Natural killer cell (primary cell): ENCODE measurements around the gene AKAP14. TPM values are rescaled to one million over a fixed set of nuclear protein-coding genes. Genes with fewer than 3 reads are reported as not detected.
A peak's percentile ranks its signal among the peaks of the same experiment; 100 is the strongest.

Source experiments
- ATAC-seq, 3 donors: fragments of 150-1000 bp in 2 of 3; fragments of 200-7000 bp in 1 of 3; cut with Tn5 transposase; 1 replicate in 1 of 3; 2 replicates in 2 of 3; pipeline ENCODE4 v1.10.0; 2021; ENCODE audit warnings: mild to moderate bottlenecking in 2 of 3, moderate library complexity in 2 of 3
- DNase-seq, 2 donors: peaks; one replicate each; pipeline versions ENCODE4 v3.0.0 to v3.0.0-alpha.2; 2013 to 2021; ENCODE audit warnings: mixed read lengths in 1 of 2
- H3K27ac ChIP-seq: one replicate; pipeline ENCODE4 v1.5.1; 2013; ENCODE audit warnings: mild to moderate bottlenecking, low read length
- H3K27me3 ChIP-seq: one replicate; pipeline ENCODE4 v1.6.1; 2013; ENCODE audit warnings: low read length; ENCODE audit not compliant: control insufficient read depth, insufficient read depth
- H3K36me3 ChIP-seq: one replicate; pipeline ENCODE4 v1.6.1; 2013; ENCODE audit warnings: low read length; ENCODE audit not compliant: control insufficient read depth, insufficient read depth
- H3K4me1 ChIP-seq: one replicate; pipeline ENCODE4 v1.6.1; 2013; ENCODE audit warnings: low read length; ENCODE audit not compliant: control insufficient read depth, insufficient read depth
- H3K4me3 ChIP-seq: one replicate; pipeline ENCODE4 v1.5.1; 2013; ENCODE audit warnings: low read length
- H3K9me3 ChIP-seq: one replicate; pipeline ENCODE4 v1.6.1; 2013; ENCODE audit warnings: low read length; ENCODE audit not compliant: control insufficient read depth, insufficient read depth
- H3K27ac Mint-ChIP-seq, 2 donors: one replicate each; pipeline ENCODE4 v1.8.0; 2022; ENCODE audit warnings: mild to moderate bottlenecking in 2 of 2, mixed read lengths in 2 of 2, moderate library complexity in 1 of 2
- H3K27me3 Mint-ChIP-seq, 2 donors: one replicate each; pipeline ENCODE4 v1.8.0; 2022; ENCODE audit warnings: low read depth in 2 of 2, mixed read lengths in 2 of 2
- H3K36me3 Mint-ChIP-seq: one replicate; pipeline ENCODE4 v1.8.0; 2022; ENCODE audit warnings: mixed read lengths
- H3K4me1 Mint-ChIP-seq, 2 donors: one replicate each; pipeline ENCODE4 v1.8.0; 2022; ENCODE audit warnings: mixed read lengths in 2 of 2
- H3K4me3 Mint-ChIP-seq: one replicate; pipeline ENCODE4 v1.8.0; 2022; ENCODE audit warnings: mild to moderate bottlenecking, moderate library complexity, mixed read lengths
- H3K9me3 Mint-ChIP-seq, 2 donors: one replicate each; pipeline ENCODE4 v1.8.0; 2022; ENCODE audit warnings: mixed read lengths in 2 of 2
- CTCF ChIP-seq: fragments of 200-600 bp; IDR thresholded peaks from one replicate; pipeline ENCODE4 v1.8.0; 2022; ENCODE audit warnings: antibody characterized with exemption
- WGBS: methylation state at CpG from one replicate; pipeline ENCODE4 v1.1.7; 2013; ENCODE audit warnings: missing lambda C conversion rate; ENCODE audit not compliant: insufficient coverage; 5-methylcytosine and 5-hydroxymethylcytosine counted together
- intact Hi-C: fragments of 100-400 bp; cut with micrococcal nuclease; formaldehyde crosslinking; loops from one replicate; pipeline ENCODE4 v1.14.2; 2022
- total RNA-seq, 4 donors: library from RNA; stranded (reverse); fragments of 120-200 nt in 1 of 4; gene quantifications; one replicate each; pipeline versions ENCODE4 v1.2.3 to v1.2.4, GENCODE V29; 2013 to 2022

Gene AKAP14
- total RNA-seq, 3 donors from 2014 or later (not counting 1 experiment from before 2014, with no cell fraction given), result not detected

- Mint-ChIP-seq H3K9me3 (no peaks in the 10 kb centered on the region), H3K27me3 (peaks cover under 1 to 10% of the 10 kb centered on the region in 2 donors), H3K4me1 (peaks cover 19 to 21% of the 10 kb centered on the region in 2 donors), H3K36me3 (no peaks in the 10 kb centered on the region), H3K4me3 (peak within 1 kb of the TSS; percentile 91), H3K27ac (peak within 1 kb of the TSS; percentile 90 to 94)
- H3K36me3 ChIP-seq, result no peaks in the 10 kb centered on the region
- peaks cover 20% of the 10 kb centered on the region for H3K4me1 ChIP-seq
- peak within 1 kb of the TSS; percentile 92 for H3K27ac ChIP-seq
- DNase-seq (peak; percentile 75 to 91), ATAC-seq (peak; percentile 85 to 95 (median 85))
- intact Hi-C loops, result no loop called here
- TF ChIP-seq CTCF, result no peak
- H3K4me3 ChIP-seq, result peak within 1 kb of the TSS; percentile 82
- no peaks in the 10 kb centered on the region for H3K9me3 ChIP-seq
- H3K27me3 ChIP-seq, result no peaks in the 10 kb centered on the region
- WGBS, result under 1% methylated on average over 58 of the region's 59 CpGs
Measured at GRCh38 chrX:119943185-119943988, 47.7 kb downstream of the AKAP14 start, which contains the start of gene NKAP. Gene NKAP (minus strand): TSS chrX:119943751. CDS start chrX:119943605, 146 bp downstream.

GRCh38 chrX:119945481-119945880 lies 49.8 kb downstream of the AKAP14 start:
- Mint-ChIP-seq H3K4me3 (no peak overlapping the region), H3K27me3 (peaks cover 5 to 14% of the 10 kb centered on the region in 2 donors), H3K36me3 (no peaks in the 10 kb centered on the region), H3K9me3 (no peaks in the 10 kb centered on the region), H3K4me1 (peaks cover 19 to 21% of the 10 kb centered on the region in 2 donors), H3K27ac (no peak overlapping the region)
- H3K4me1 ChIP-seq, result peaks cover 20% of the 10 kb centered on the region
- no peak overlapping the region for H3K27ac ChIP-seq
- intact Hi-C loops, result no loop called here
- no peaks in the 10 kb centered on the region for H3K9me3 ChIP-seq
- no peak for TF ChIP-seq CTCF
- WGBS, result 77% methylated on average over 6 of the region's 6 CpGs
- ATAC-seq (no peak), DNase-seq (no peak)
- no peak overlapping the region for H3K4me3 ChIP-seq
- H3K36me3 ChIP-seq, result no peaks in the 10 kb centered on the region
- no peaks in the 10 kb centered on the region for H3K27me3 ChIP-seq

- Mint-ChIP-seq H3K27ac (no peak overlapping the region), H3K4me3 (no peak overlapping the region), H3K4me1 (no peaks in the 10 kb centered on the region), H3K36me3 (no peaks in the 10 kb centered on the region), H3K27me3 (peaks cover 8 to 23% of the 10 kb centered on the region in 2 donors), H3K9me3 (no peaks in the 10 kb centered on the region)
- Histone ChIP-seq H3K4me3 (no peak overlapping the region), H3K4me1 (peaks cover 5% of the 10 kb centered on the region), H3K27ac (no peak overlapping the region), H3K36me3 (no peaks in the 10 kb centered on the region), H3K9me3 (no peaks in the 10 kb centered on the region), H3K27me3 (no peaks in the 10 kb centered on the region)
- intact Hi-C loops, result no loop called here
- ATAC-seq (no peak), DNase-seq (peak in 1 of 2 donors; percentile 3)
- WGBS, result 83% methylated on average over 5 of the region's 5 CpGs
- TF ChIP-seq CTCF, result no peak
Measured at GRCh38 chrX:119948381-119948780, 52.7 kb downstream of the AKAP14 start.
